CD14-positive monocyte (primary cell): ENCODE results near the gene CDKAL1. TPM values are rescaled to one million over a fixed set of nuclear protein-coding genes. Genes with fewer than 3 reads are reported as not detected.

Experiments
- DNase-seq, 3 donors: peaks; one replicate each; pipeline ENCODE4 v3.0.0-alpha.2; 2011 to 2022
- H2AFZ ChIP-seq: 2 replicates; pipeline ENCODE4 v1.6.0; 2012; ENCODE audit warnings: mild to moderate bottlenecking, low read depth, low read length, inconsistent platforms; ENCODE audit not compliant: insufficient read depth, poor library complexity, severe bottlenecking
- H3K27ac ChIP-seq, 2 donors: 1 replicate in 1 of 2; 2 replicates in 1 of 2; pipeline ENCODE4 v1.5.1; 2012 to 2013; ENCODE audit warnings: low read length in 2 of 2, control low read depth in 1 of 2, inconsistent platforms in 1 of 2, low read depth in 1 of 2, mild to moderate bottlenecking in 1 of 2
- H3K27me3 ChIP-seq, 2 donors: one replicate each; pipeline versions ENCODE4 v1.6.0 to v1.6.1; 2011 to 2013; ENCODE audit warnings: low read length in 2 of 2; ENCODE audit not compliant: control insufficient read depth in 2 of 2, insufficient read depth in 2 of 2
- H3K36me3 ChIP-seq, 2 donors: replicated peaks in 1 of 2; 1 replicate in 1 of 2; 2 replicates in 1 of 2; pipeline versions ENCODE4 v1.5.1 to v1.6.1; 2012 to 2013; ENCODE audit warnings: low read length in 2 of 2, control low read depth in 1 of 2, inconsistent platforms in 1 of 2, mild to moderate bottlenecking in 1 of 2; ENCODE audit not compliant: insufficient read depth in 2 of 2, control insufficient read depth in 1 of 2
- H3K4me1 ChIP-seq, 2 donors: 1 replicate in 1 of 2; 2 replicates in 1 of 2; pipeline versions ENCODE4 v1.5.1 to v1.6.1; 2012 to 2013; ENCODE audit warnings: low read length in 2 of 2, control low read depth in 1 of 2, inconsistent platforms in 1 of 2, mild to moderate bottlenecking in 1 of 2, moderate library complexity in 1 of 2; ENCODE audit not compliant: insufficient read depth in 2 of 2, control insufficient read depth in 1 of 2
- H3K4me2 ChIP-seq: replicated peaks from 2 replicates; pipeline ENCODE3; 2012; ENCODE audit warnings: low read length, moderate library complexity, mild to moderate bottlenecking; ENCODE audit not compliant: poor library complexity, severe bottlenecking; ENCODE audit errors: extremely low read depth
- H3K4me3 ChIP-seq, 3 experiments: fragments of 200-600 bp in 1 of 3; sonication (generic) in 1 of 3; replicated peaks in 1 of 3; 1 replicate in 2 of 3; 2 replicates in 1 of 3; pipeline ENCODE4 v1.5.1; 2011 to 2013; ENCODE audit warnings: low read length in 3 of 3, mild to moderate bottlenecking in 3 of 3, control low read depth in 2 of 3, low read depth in 2 of 3, inconsistent platforms in 1 of 3, moderate library complexity in 1 of 3
- H3K79me2 ChIP-seq: 2 replicates; pipeline ENCODE4 v1.6.0; 2012; ENCODE audit warnings: mild to moderate bottlenecking, control low read depth, inconsistent platforms, low read length, moderate library complexity; ENCODE audit not compliant: insufficient read depth
- H3K9ac ChIP-seq: 2 replicates; pipeline ENCODE4 v1.6.0; 2017; ENCODE audit warnings: low read length, mild to moderate bottlenecking; ENCODE audit not compliant: insufficient read depth, poor library complexity, severe bottlenecking
- H3K9me3 ChIP-seq, 2 donors: replicated peaks in 1 of 2; 1 replicate in 1 of 2; 2 replicates in 1 of 2; pipeline versions ENCODE4 v1.5.1 to v1.6.1; 2012 to 2013; ENCODE audit warnings: low read length in 2 of 2, control low read depth in 1 of 2; ENCODE audit not compliant: control insufficient read depth in 1 of 2, insufficient read depth in 1 of 2
- H4K20me1 ChIP-seq: 2 replicates; pipeline ENCODE4 v1.6.0; 2012; ENCODE audit warnings: mild to moderate bottlenecking, low read length, control low read depth, moderate library complexity; ENCODE audit not compliant: insufficient read depth
- H3K27ac Mint-ChIP-seq, 7 donors: one replicate each; pipeline ENCODE4 v1.8.0; 2020; ENCODE audit warnings: mild to moderate bottlenecking in 7 of 7, mixed read lengths in 7 of 7, moderate library complexity in 6 of 7, inconsistent platforms in 2 of 7
- H3K27me3 Mint-ChIP-seq, 3 donors: one replicate each; pipeline ENCODE4 v1.8.0; 2021 to 2022; ENCODE audit warnings: low read depth in 3 of 3, mild to moderate bottlenecking in 3 of 3, mixed read lengths in 3 of 3, moderate library complexity in 3 of 3, inconsistent platforms in 1 of 3
- H3K36me3 Mint-ChIP-seq, 2 donors: one replicate each; pipeline ENCODE4 v1.8.0; 2020; ENCODE audit warnings: mixed read lengths in 2 of 2, inconsistent platforms in 1 of 2, mild to moderate bottlenecking in 1 of 2
- H3K4me1 Mint-ChIP-seq: one replicate; pipeline ENCODE4 v1.8.0; 2020; ENCODE audit warnings: mild to moderate bottlenecking, mixed read lengths
- H3K4me3 Mint-ChIP-seq, 2 donors: one replicate each; pipeline ENCODE4 v1.8.0; 2020; ENCODE audit warnings: mild to moderate bottlenecking in 2 of 2, mixed read lengths in 2 of 2, moderate library complexity in 1 of 2
- H3K9me3 Mint-ChIP-seq, 7 donors: one replicate each; pipeline ENCODE4 v1.8.0; 2020 to 2022; ENCODE audit warnings: mixed read lengths in 7 of 7, mild to moderate bottlenecking in 6 of 7, moderate library complexity in 6 of 7, inconsistent platforms in 2 of 7
- CTCF ChIP-seq: fragments of 200-600 bp; IDR thresholded peaks from one replicate; pipeline ENCODE4 v1.8.0; 2022; ENCODE audit warnings: antibody characterized with exemption, mild to moderate bottlenecking
- WGBS: methylation state at CpG from one replicate; pipeline ENCODE4 v1.1.5; 2013; ENCODE audit warnings: missing lambda C conversion rate; ENCODE audit not compliant: insufficient coverage; 5-methylcytosine and 5-hydroxymethylcytosine counted together
- intact Hi-C, 2 donors: fragments of 100-400 bp; cut with micrococcal nuclease; formaldehyde crosslinking; loops; one replicate each; pipeline versions ENCODE4 v1.15.0 to v1.15.1; 2023
- polyA plus RNA-seq, 3 donors: library from polyadenylated mRNA; depleted of rRNA in 1 of 3; unstranded in 2 of 3; stranded (reverse) in 1 of 3; fragments of 300-500 nt in 2 of 3; fragments of >200 nt in 1 of 3; fragmentation: Illumina TruSeq in 2 of 3; gene quantifications; 1 replicate in 2 of 3; 2 replicates in 1 of 3; pipeline ENCODE4 v1.2.3, GENCODE V29; 2012 to 2021

Gene CDKAL1
- polyA plus RNA-seq, 3 donors: 3.2 to 12.4 (median 8.3) TPM

GRCh38 chr6:21185861-21186478, 651.7 kb downstream of the CDKAL1 start:
- Mint-ChIP-seq H3K27me3 (peaks cover 0 to 2% (median 0%) of the 10 kb centered on the region in 3 donors), H3K4me3 (no peak overlapping the region), H3K36me3 (peaks cover under 1 to 1% of the 10 kb centered on the region in 2 donors), H3K27ac (no peak overlapping the region), H3K9me3 (peaks cover 0 to under 1% (median 0%) of the 10 kb centered on the region in 7 donors), H3K4me1 (peaks cover 4% of the 10 kb centered on the region)
- Histone ChIP-seq H3K27ac (no peak overlapping the region), H3K79me2 (no peaks in the 10 kb centered on the region), H3K4me2 (no peak overlapping the region), H3K4me1 (peaks cover 0 to under 1% of the 10 kb centered on the region in 2 donors), H4K20me1 (no peaks in the 10 kb centered on the region), H3K9ac (no peak overlapping the region), H3K27me3 (no peaks in the 10 kb centered on the region), H3K4me3 (no peak overlapping the region), H3K9me3 (no peaks in the 10 kb centered on the region), H2AFZ (no peak overlapping the region), H3K36me3 (no peaks in the 10 kb centered on the region)
- WGBS: 88% methylated on average over 2 of the region's 4 CpGs
- no peak for TF ChIP-seq CTCF
- intact Hi-C loops: no loop called here
- no peak for DNase-seq

- Histone ChIP-seq H3K79me2 (no peaks in the 10 kb centered on the region), H3K9me3 (no peaks in the 10 kb centered on the region), H4K20me1 (no peaks in the 10 kb centered on the region), H3K27ac (no peak overlapping the region), H3K36me3 (no peaks in the 10 kb centered on the region), H3K4me1 (peaks cover 0 to 6% of the 10 kb centered on the region in 2 donors), H2AFZ (no peak overlapping the region), H3K27me3 (no peaks in the 10 kb centered on the region), H3K4me3 (no peak overlapping the region), H3K9ac (no peak overlapping the region), H3K4me2 (no peak overlapping the region)
- intact Hi-C loops: no loop called here
- H3K36me3 Mint-ChIP-seq: no peaks in the 10 kb centered on the region
- H3K4me1 Mint-ChIP-seq: peaks cover 10% of the 10 kb centered on the region
- no peak overlapping the region for H3K4me3 Mint-ChIP-seq
- no peak overlapping the region for H3K27ac Mint-ChIP-seq
- no peak for DNase-seq
- no CpG with 5 or more reads among the region's 2 CpGs for WGBS
- peaks cover 0 to 2% (median 0%) of the 10 kb centered on the region in 3 donors for H3K27me3 Mint-ChIP-seq
- no peak for TF ChIP-seq CTCF
- H3K9me3 Mint-ChIP-seq: no peaks in the 10 kb centered on the region
Measured at GRCh38 chr6:21186479-21187055, 652.3 kb downstream of the CDKAL1 start.
